GM21825 (cell line): ENCODE measurements around the gene CAPN9.

Experiments
- ATAC-seq: cut with Tn5 transposase; IDR thresholded peaks from one replicate; pipeline ENCODE4 v1.9.1; 2021; ENCODE audit warnings: mild to moderate bottlenecking, moderate library complexity; ENCODE audit not compliant: unreplicated experiment

The CAPN9 gene

DNA sequence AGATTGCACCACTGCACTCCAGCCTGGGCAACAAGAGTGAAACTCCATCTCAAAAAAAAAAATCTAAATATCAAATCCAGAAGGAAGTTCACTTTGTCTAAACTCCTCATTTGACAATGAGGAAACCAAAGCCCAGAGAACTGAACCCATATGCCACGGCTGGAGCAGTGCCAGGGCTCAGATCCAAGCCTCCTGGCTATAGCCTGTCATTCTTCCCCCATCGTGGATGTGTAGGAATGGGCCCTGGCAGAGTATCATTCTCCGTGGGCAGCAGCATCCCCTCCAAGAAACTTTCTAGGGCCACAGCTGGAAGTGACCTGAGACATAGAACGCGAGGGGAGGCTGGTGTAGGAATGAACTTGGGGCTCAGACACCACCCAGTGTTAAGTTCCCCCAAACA, 47.2 kb downstream of the CAPN9 start:
- no peak for ATAC-seq

DNA sequence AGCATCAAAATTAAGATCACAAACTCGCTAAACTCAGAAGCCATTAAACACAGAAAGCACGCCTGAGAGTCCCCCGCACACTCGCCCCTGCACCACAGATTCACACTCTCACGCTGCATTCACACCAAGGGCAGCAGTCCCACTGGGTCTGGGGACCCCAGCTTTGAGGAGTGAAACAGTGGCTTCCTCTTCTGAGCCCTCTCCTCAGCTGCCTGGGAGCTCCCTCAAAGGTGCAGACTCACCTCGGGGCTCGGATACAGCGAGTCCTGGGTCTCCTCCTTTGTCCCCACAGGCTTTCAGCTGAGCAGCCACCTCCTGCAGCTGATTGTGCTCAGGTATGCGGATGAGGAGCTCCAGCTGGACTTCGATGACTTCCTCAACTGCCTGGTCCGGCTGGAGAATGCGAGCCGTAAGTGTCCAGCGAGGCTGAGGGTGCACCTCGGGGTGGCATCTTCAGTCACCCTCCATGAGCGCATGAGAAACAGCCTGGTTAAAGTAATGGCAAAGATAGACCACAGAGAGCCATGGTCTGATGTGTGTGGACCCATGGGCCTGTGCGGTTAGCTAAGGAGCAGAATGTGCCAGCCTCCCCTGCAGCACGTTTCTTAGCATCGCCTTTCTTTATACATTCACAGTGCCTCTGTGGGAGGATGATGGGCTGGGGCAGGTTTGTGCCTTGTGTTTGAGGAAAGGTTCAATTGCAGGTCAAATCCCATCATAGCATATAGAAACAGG, 47.9 kb downstream of the CAPN9 start:
- no peak for ATAC-seq

DNA sequence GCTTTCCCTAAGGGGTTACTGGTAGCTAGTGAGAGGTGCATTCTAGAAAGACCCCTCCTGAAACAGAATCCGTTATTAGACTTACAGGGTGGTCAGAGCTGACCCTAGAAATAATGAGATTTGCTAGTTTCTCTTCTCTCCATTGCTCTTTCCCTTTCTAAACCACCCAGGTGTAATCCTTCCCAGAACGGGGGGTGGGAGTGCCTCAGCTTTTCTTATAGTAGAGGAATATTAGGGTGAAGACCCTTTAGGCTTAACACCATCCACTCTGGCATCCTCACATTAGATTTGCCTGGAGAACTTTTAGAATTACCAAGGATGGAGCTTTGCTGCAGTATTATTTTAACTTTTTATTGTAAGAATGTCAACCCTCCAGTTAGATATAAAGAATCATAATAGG, 49.4 kb downstream of the CAPN9 start:
- no peak for ATAC-seq

DNA sequence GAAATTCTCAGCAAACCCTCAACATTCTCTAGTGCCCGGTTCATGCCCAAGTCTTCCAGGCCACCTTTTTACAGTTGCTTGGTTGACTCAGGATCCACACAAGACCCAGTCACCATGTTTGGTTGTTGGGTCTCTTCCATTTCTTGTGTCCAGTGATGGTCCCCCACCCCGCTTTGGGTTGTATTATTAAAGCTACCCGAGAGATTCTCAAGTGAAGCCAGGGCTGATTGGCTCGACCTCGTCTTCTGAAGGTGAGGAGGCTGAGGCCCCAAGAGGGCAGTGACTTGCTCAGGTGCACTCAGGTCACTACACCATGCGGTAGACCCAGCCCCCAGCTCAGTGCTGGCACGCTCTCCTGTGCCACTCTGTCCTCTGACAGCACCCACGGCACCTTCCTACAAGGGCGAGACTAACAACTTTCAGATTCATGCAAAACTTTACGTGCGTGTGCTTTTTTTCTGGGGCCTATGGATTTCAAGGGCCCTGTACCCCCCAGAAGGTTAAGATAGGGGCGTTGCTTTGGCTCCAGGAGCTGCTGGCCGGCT, 50.3 kb downstream of the CAPN9 start:
- no peak for ATAC-seq

DNA sequence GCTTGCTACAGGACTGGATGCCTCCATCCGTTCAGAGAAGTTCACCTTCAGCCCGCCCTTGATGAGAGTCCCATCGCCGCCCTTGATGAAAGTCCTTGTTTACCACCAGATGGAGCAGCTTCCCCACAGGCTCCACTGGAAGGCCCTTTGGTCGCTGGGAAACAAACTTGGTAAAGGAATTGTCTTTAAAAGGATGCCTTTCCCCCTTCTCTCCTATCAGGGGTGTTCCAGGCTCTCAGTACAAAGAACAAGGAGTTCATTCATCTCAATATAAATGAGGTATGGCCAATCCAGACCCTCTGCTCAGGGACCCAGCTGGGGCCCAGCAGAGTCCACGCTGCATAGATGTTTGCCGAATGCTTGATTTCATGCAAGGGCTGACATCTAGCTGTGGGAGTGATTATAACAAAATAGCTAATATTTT, 50.8 kb downstream of the CAPN9 start:
- no peak for ATAC-seq

DNA sequence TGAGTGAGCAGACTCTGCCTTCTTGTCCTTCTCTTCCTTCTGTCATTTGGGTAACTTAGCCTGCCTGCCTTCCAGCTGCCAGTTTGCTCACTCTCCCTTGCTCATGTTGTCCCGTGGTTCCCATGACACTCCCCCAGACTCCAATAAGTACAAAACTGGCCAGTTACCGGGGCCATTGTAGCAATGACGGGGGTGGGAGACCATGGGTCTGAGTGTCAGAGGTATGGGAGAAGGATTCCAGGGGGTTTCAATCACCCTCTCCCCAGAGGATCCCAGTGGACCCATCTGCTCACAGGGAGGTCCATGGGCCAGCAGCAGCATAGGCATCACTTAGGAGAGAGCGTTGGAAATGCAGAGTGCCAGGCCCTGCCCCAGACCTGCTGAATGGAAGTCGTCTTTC, 51.3 kb downstream of the CAPN9 start:
- ATAC-seq, result no peak

DNA sequence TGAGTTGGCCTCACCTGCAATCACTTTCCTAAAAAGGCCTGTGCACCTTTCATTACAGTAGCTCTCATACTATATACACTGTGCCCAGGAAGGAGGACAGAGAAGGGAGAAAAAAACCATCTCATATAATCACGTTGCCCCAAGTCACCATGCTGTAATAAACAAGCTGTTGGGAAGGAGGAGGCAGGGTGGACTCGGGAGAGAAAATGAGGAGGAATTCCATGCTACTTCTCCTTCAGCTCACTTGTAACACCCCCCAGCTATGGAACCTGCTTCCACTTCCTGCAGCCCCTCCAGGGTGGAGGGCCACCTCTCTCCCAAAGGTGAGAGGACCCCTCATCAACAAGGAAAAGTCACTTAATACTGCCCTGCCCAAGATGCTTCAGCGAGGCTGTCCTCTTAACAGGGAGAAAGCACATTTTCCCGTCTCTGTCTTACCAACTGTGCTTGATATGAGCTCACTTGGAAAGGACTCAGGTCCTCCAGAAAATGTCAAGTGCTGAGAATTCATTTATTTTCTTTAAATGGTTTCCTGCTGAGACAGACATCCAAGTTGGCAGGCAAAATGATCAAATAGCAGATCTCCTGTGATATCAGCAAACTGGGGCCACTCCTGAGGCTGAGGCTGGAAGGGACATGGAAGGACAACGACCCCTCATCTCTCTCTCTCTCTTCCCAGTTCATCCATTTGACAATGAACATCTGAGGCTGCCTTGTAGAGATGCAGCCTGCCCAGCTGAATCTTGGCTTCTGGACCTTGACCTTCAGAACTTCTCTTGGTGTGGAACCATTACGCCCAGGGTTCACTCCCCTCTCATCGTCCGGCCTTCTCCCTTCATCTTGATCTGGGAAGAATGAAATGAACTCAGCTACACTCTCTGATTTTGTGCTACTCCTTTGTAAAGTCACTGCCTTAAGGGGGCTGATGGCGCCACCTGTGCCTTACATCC, 54.0 kb downstream of the CAPN9 start:
- ATAC-seq, result no peak

DNA sequence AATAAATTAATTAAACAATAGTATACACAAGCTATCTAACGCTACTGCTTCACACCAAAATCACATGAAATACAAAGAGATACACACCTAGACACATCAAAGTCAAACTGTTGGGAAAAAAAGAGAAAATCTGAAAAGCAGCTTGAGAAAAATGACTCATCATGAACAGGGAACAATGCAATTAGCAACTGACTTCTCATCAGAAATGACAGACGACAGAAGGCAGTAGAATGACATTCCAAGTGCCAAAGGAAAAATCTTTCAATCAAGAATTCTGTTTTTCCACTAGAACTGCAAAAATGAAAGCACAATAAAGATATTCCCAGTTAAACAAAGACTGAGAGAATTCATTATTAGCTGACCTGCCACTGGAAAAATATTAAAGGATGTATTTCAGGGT, 57.2 kb downstream of the CAPN9 start:
- ATAC-seq, result no peak

DNA sequence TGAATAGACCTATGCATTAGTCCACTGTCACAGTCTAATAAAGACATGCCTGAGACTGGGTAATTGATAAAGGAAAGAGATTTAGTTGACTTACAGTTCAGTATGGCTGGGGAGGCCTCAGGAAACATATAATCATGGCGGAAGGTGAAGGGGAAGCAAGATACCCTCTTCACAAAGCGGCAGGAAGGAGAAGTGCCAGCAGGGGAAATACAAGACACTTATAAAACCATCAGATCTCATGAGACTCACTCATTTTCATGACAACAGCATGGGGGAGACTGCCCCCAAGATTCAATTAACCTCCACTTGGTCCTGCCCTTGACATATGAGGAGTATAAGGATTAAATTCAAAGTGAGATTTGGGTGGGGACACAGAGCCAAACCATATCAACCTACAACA, 59.4 kb downstream of the CAPN9 start:
- no peak for ATAC-seq

DNA sequence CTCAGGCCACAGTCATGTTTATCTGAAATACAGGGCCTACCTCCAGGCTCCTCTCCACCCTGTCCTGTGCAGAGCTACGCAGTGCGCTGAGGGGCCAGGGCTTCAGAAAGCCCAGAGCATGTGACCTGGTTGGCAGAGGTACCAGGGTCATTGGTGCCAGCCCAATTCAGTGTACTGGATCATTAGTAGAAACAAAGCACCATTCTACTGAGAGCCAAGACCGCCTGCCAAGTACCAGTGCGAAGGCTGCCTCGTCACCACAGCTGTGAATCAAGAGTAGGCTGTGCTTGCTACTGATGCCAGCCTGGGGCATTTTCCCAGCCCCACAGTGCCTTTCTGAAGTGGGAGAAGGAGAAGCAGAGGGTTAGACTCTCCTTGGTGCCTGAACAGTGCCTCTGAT, 59.8 kb downstream of the CAPN9 start:
- ATAC-seq, result no peak

DNA sequence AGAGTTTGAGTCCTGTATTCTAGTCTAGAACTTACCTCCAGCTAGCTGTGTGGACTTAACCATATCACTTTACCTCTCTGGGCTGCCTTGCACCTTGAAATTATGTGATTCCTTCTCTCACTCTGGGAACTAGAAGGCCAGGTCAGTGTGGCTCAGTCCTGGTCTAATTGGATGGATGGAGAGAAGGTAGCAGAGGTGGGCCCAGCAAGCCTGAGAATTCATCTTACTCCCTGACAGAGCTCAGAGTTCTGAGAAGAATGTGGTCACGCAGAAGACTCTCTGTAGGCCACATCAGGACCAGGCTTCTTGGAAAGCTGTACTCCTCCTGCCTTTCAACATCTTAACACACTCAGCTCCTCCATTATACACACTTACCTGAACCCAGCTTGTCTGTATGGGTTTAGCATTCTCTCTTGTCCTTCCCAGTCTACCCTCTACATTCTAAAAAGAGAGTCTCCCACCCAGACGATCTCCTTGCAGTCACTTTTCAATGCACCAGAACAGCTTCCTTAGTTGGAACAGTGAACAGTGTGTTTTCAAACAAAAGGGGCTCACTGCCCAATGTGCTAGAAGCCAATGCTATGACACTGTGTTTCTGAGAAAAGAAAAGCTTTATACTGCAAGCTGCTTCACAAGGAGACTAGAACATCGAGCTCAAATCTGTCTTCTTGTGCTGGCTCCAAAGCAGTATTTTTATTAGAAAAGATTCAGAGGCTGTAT, 60.5 kb downstream of the CAPN9 start:
- ATAC-seq, result no peak

DNA sequence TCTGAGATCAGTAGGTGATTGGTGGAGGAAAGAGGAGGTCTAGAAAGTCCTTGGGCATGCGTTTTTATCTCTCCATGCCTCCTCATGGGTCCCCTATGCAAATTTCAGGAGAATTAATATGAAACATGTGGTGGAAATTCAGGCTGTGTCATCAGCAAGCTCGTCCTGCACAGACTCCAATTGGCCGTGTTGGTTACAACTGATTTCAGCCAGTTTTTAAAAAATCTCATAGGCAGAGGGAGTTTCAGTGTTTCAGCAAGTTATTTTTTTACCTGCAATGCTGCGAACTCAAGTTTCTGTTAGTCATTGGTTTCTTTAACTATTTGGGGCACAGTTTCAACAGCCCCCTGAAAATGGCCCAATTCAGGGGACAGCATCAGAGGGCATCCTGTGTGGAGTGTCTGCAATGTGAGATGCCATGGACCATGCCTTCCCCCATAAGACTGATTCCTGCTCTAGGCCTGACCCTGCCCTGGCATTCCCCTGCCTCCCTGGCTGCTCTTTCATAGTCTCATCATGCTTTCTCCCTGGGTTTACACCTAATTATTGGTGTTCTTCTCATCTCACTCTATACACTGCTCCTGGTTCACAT, 61.2 kb downstream of the CAPN9 start:
- no peak for ATAC-seq

DNA sequence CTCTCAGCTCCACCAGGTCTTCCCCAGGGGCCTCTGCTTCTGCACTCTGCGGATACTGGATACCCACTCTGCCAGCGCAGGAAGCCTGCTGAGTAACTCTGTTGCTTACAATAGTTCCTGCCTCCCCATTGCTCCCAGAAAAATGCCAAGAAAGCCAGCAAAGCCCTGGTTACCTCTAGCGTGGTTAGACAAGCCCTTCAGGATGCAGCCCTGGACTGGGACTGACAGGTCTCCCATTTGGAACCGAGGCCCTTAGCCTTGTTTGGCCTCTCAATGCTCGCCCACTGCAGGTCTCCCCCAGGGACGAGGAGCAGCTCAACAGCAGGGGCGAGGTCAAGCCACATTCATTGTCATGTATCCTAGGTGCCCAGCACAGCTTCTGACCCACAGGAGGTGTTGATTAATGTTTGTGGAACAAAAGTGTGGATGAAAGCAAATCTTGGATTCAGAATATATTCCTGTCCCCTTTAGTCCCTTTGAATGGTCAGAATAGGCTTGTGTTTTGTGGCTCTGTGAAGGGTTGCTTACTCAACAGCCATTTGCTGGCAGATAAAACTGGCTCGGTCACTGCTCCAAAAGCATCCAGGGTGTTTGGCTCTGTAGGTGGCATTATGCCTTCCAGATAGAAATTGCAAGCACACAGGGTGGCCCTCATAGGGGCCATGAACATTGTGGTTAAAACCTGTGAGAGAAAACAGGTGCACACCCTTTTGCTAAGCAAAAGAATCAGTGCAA, 62.2 kb downstream of the CAPN9 start:
- no peak for ATAC-seq

DNA sequence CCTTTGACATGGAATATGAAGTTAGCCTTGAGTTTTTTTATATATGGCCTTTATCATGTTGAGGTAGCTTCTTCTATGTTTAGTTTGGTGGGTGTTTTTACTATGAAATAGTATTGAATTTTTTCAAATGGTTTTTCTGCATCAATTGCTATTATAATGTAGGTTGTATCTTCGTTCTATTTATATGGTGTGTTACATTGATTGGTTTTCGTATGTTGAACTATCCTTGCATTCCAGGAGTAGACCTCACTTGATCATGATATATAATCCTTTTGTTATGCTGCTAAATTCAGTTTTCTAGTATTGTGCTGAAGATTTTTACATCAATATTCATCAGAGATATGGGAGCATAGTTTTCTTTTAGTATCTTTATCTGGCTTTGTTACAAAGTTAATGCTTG, 65.4 kb downstream of the CAPN9 start:
- no peak for ATAC-seq

DNA sequence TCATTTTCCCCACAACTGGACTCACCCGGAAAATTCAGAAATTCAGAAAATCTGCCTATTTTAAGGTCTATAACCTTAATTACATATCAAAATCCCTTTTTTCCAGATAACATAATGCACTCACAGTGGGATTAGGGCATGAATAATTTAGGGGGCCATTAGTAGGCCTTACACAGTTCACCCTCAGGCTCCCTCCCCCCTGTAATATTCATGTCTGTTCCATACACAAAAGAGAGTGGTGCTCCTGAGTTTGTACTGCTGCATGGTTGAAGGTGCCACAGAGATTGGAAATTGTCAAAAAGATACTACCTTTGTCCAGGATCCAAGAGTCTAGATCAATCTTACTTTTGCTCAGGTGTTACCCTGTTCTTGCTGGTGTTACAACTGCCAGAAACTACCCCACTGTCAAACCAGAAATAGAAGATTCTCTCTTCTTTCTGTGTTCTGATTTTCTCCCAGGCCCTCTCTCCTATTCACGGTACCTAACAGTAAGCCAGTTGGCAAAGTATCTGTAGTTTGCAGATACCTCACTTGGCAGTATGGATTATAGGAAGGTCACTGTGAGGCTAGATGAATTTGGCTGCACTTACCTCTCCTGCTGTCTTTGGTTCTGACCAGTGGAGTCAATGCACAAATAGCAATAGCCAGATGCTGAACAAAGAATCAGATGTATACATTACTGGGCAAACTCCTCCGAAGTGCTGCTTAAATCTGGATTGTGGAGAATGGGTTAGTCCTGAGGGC, 67.9 kb downstream of the CAPN9 start:
- ATAC-seq, result no peak

DNA sequence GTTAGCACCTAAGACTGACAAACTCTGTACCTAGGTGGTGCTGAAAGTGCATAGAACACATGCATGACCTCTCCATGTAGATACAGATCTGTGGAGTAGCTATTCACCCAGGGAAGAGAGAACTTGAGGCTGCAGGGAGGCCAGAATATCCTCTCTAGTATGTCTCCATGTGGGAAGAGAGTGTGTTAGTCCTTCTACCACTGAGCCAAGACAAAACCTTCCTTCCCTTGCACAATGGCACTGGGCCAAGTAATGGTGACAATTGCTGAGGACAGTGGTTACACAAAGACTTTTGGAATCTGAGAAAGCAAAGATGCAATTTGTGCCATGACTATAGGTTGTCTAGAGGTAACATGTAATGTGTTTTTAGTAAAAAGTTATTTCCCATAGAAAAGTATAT, 68.8 kb downstream of the CAPN9 start:
- no peak for ATAC-seq

DNA sequence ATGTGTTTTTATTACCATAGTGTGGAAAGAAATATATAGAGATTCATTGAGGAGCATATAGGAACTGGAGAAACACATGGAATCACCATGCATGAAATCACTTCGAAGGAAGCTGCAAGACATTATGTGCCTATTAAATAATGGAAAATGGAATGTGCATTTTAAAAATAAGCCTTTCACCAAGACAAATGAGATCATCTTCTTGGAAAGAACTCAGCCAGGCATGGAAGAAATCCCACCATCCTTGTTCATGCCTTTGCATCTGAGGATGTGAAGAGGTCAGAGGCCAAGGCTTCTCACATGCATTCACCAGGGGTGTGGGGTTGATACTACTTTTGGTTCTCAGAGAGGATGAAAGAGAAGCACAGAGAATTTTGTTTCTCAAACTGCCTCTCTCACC, 71.2 kb downstream of the CAPN9 start:
- ATAC-seq, result no peak

DNA sequence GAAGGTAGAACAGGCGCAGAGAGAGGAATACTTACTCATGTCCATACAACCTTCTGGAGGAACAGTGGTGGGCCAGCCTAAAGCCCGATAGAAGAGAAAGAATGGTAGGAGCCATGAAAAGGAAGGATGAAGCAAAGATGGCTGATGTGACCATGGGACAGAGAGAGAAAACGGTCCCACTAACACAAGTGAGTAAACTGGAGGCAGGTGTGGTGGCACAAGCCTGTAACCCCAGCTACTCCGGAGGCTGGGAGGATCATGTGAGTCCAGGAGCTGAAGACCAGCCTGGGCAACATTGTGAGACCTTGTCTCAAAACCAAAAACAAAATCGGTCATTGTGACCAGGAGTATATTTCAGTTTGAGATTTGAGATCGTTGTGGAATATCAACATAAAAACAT, 71.7 kb downstream of the CAPN9 start:
- ATAC-seq, result no peak

DNA sequence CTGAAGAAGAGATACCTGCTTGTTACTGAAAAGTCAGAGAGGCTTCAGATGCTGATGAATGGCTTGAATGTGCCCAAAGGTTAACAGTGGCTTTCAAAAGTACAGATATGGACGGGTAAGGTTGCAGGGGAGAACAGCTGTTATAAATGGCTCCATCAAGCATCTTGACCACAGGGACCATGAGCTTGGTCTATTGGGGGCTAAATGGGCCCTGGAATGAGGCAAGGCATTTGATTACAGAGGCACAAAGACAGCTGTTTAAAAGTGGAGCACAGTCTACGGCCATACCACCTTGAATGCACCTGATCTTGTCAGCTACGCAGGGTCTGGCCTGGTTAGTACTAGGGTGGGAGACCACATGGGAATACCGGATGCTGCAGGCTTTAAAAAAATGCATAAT, 72.8 kb downstream of the CAPN9 start:
- ATAC-seq, result no peak

DNA sequence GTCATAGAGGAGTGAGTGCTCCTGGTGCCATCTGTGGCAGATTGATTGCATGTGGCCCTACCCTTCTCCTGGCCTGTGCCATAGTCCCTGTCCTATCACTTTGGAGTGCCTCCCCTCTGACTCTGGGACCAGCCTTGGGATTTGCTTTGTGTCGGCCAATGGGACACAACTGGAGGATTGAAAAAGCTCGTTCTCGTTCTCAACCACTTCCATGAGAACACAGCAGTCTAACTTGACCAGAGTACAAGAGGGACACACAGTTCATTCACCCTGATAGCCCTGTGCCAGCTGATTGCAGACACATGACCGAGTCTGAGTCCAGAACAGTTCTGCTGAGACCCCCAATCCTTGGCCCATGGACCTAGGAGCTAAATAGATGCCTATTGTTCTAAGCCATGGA, 73.4 kb downstream of the CAPN9 start:
- ATAC-seq, result no peak
